ENCODE results near the gene MEGF11. TPM values are rescaled to one million over a fixed set of nuclear protein-coding genes. Genes with fewer than 3 reads are reported as not detected.

MEGF11 gene
- polyA plus RNA-seq, 2 of the 4 experiments (the other 2 are of a cell fraction) = 0.25 to 0.31 TPM

DNA sequence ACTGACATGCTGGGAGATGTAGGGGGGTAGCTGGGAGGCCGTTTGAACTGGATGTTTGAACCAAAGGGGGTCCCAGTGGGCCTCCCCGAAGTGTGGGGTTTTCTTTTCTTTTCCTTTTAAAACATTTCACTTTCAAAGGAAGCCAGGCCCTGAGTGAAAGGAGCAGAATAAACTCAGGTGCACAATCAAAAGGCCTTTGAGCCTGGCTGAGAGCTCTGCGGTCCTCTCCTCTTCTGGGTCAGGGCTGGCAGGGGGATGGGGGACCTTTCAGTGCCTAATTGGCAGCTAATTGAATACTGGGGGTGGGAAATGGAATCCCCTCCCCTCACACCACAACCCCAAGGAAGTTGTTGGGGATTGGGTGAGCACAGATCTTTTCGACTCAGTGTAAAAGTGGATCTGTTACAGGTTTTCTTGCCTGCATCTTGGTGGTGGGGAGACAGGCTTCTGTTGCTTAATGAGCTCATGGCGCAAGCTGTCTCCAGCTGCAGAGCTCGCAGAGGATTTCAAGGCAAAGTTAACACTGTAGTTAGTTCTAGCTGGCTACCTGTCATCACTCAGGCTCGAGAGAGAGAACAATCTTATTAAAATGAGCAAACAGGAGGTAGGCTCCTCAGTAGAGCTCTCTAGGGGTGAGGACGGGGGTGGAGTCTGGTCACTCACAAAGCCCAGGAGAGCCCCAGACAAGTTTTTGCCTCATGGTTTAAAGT lies 251.7 kb downstream of the MEGF11 start:
- Histone ChIP-seq H3K27ac (no peak overlapping the region), H3K4me3 (no peak overlapping the region), H3K4me1 (peaks cover 9% of the 10 kb centered on the region), H3K4me2 (no peak overlapping the region), H3K9me3 (no peaks in the 10 kb centered on the region)
- DNase-seq (ENCODE audit: low read depth in 1 of 2, low spot score in 1 of 2) (no peak), ATAC-seq (no peak), FAIRE-seq (no peak)
- TF ChIP-seq SREBF2 (IDR thresholded peaks at IDR 0.05) (no peak), CHD4 (IDR thresholded peaks at IDR 0.05; ENCODE audit: borderline replicate concordance) (no peak), ZFP36 (IDR thresholded peaks at IDR 0.05; ENCODE audit: borderline replicate concordance, partially characterized antibody) (no peak), CBX2 (IDR thresholded peaks at IDR 0.05; ENCODE audit: borderline replicate concordance, low read depth) (no peak), FOSL2 (IDR thresholded peaks at IDR 0.05) (no peak), FOSL2 (CRISPR knock-in tag; IDR thresholded peaks at IDR 0.05) (no peak)
- ChIA-PET CTCF (interaction anchor here (0.6 to 9.2 kb wide), 6 partner anchors 12 to 365 kb away, joined by 3 to 50 read pairs (median 4); no protein-coding TSS in a partner anchor), POLR2A (no interaction called here)
- WGBS (ENCODE audit: missing lambda C conversion rate) = 27% methylated on average over 8 of the region's 8 CpGs

DNA sequence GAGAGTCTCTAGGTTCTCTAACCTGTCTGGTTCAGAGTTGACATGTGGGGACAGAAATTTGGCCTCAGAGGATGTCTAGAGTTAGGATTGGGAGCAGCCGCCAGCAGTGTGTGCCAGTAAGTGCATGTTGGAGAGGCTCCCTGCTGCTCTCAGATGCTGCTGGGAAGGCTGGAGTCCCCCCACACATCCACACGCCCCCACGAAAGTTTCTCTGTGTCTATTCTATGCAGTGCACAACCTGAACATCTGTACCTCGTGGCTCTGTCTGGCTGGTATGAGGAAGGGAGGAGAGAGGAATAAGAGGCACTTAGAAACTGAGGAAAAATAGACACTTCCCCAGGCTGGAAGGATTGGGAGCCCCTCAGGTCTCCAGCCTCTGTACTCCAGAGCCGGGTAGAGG lies 252.5 kb downstream of the MEGF11 start:
- WGBS (ENCODE audit: missing lambda C conversion rate) = 24% methylated on average over 5 of the region's 5 CpGs

DNA sequence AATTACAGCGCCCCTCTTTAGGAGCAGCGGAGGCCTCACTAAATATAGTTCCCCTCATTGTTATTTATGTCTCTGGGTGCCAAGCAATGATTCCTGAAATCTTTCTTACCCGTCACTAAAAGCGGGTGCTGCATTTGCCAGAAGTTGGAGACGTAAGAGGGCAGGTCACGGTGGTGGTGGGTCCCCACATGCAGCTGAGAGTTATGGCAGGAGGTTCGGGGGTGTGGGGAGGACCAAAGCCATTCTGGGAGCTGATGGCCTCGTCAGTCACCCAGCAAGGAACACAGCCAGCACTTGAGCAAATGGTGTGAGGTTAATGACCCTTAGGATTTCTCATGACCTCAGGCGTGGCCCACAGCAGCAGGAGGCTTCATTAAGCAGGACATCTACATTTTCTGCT lies 255.1 kb downstream of the MEGF11 start:
- H3K4me1 ChIP-seq = no peaks in the 10 kb centered on the region

More for the DNA sequence above, 252.5 kb downstream of the MEGF11 start:
- TF ChIP-seq PHF8 (IDR thresholded peaks at IDR 0.05; ENCODE audit: borderline replicate concordance, low read depth) (no peak), ESRRA (IDR thresholded peaks at IDR 0.05; ENCODE audit: borderline replicate concordance, low read length) (no peak), HDAC2 (IDR thresholded peaks at IDR 0.05) (no peak), EP300 (IDR thresholded peaks at IDR 0.05) (no peak), CBX2 (IDR thresholded peaks at IDR 0.05; ENCODE audit: borderline replicate concordance, low read depth) (no peak), CHD4 (IDR thresholded peaks at IDR 0.05; ENCODE audit: borderline replicate concordance) (no peak), KDM5A (IDR thresholded peaks at IDR 0.05) (no peak)
- TF ChIP-seq, protein P1, sequence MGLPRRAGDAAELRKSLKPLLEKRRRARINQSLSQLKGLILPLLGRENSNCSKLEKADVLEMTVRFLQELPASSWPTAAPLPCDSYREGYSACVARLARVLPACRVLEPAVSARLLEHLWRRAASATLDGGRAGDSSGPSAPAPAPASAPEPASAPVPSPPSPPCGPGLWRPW (IDR thresholded peaks at IDR 0.05) = no peak
- TF ChIP-seq, protein P2, sequence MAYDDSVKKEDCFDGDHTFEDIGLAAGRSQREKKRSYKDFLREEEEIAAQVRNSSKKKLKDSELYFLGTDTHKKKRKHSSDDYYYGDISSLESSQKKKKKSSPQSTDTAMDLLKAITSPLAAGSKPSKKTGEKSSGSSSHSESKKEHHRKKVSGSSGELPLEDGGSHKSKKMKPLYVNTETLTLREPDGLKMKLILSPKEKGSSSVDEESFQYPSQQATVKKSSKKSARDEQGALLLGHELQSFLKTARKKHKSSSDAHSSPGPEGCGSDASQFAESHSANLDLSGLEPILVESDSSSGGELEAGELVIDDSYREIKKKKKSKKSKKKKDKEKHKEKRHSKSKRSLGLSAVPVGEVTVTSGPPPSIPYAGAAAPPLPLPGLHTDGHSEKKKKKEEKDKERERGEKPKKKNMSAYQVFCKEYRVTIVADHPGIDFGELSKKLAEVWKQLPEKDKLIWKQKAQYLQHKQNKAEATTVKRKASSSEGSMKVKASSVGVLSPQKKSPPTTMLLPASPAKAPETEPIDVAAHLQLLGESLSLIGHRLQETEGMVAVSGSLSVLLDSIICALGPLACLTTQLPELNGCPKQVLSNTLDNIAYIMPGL (CRISPR knock-in tag; IDR thresholded peaks at IDR 0.05; ENCODE audit: borderline replicate concordance) = no peak
- ChIA-PET CTCF (interaction anchor here (1.1 to 9.2 kb wide), 4 partner anchors 9 to 21 kb away, joined by 3 to 50 read pairs (median 4); no protein-coding TSS in a partner anchor), POLR2A (no interaction called here)
- no peak overlapping the region for H3K4me2 ChIP-seq
- H3K4me1 ChIP-seq = peaks cover under 1% of the 10 kb centered on the region
- DNase-seq (ENCODE audit: low read depth in 1 of 2, low spot score in 1 of 2) (no peak), ATAC-seq (no peak), FAIRE-seq (no peak)
- no peak overlapping the region for H3K27ac ChIP-seq
- H3K9me3 ChIP-seq = no peaks in the 10 kb centered on the region
- no peak overlapping the region for H3K4me3 ChIP-seq

More for the DNA sequence above, 255.1 kb downstream of the MEGF11 start:
- ChIA-PET CTCF (interaction anchor here (1.1 to 9.2 kb wide), 3 partner anchors 11 to 49 kb away, joined by 3 to 50 read pairs (median 4); no protein-coding TSS in a partner anchor), POLR2A (no interaction called here)
- Histone ChIP-seq H3K9me3 (no peaks in the 10 kb centered on the region), H3K4me3 (no peak overlapping the region), H3K27ac (no peak overlapping the region), H3K4me2 (no peak overlapping the region)
- FAIRE-seq = no peak
- DNase-seq (ENCODE audit: low read depth in 1 of 2, low spot score in 1 of 2) = no peak
- 67% methylated on average over 9 of the region's 9 CpGs for WGBS (ENCODE audit: missing lambda C conversion rate)
- no peak for ATAC-seq
- TF ChIP-seq, protein P3, sequence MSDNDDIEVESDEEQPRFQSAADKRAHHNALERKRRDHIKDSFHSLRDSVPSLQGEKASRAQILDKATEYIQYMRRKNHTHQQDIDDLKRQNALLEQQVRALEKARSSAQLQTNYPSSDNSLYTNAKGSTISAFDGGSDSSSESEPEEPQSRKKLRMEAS (IDR thresholded peaks at IDR 0.05) = no peak
- no peak for TF ChIP-seq POLR2AphosphoS2 (conservative IDR thresholded peaks at IDR 0.05; ENCODE audit: low read length)
- no peak for TF ChIP-seq FOXS1 (CRISPR knock-in tag; IDR thresholded peaks at IDR 0.05)
- TF ChIP-seq SREBF2 (IDR thresholded peaks at IDR 0.05) = no peak
- TF ChIP-seq HDAC2 (IDR thresholded peaks at IDR 0.05) = no peak
- TF ChIP-seq CHD4 (IDR thresholded peaks at IDR 0.05; ENCODE audit: borderline replicate concordance) = no peak
- TF ChIP-seq TFCP2L1 (CRISPR knock-in tag; IDR thresholded peaks at IDR 0.05) = no peak
- TF ChIP-seq, protein P1 (IDR thresholded peaks at IDR 0.05) = no peak
- TF ChIP-seq CEBPB (IDR thresholded peaks at IDR 0.05) = no peak
- no peak for TF ChIP-seq FOSL2 (IDR thresholded peaks at IDR 0.05)
- TF ChIP-seq FOSL2 (CRISPR knock-in tag; IDR thresholded peaks at IDR 0.05) = no peak
- no peak for TF ChIP-seq NFE2L2 (conservative IDR thresholded peaks at IDR 0.05; ENCODE audit: low read length)
